ENCODE results near the gene ADGB.

Gene ADGB

GRCh38 chr6:146628350-146628749, 29.6 kb downstream of the ADGB start:
- H3K4me3 ChIP-seq (ENCODE audit: low read depth, low read length): no peak overlapping the region

GRCh38 chr6:146634022-146634421, 35.2 kb downstream of the ADGB start:
- no peak overlapping the region for H3K4me3 ChIP-seq (ENCODE audit: low read depth, low read length)

- no peak overlapping the region for H3K4me3 ChIP-seq (ENCODE audit: low read depth, low read length)
Observed at GRCh38 chr6:146635165-146635564, 36.4 kb downstream of the ADGB start.

- no peak overlapping the region for H3K4me3 ChIP-seq (ENCODE audit: low read depth, low read length)
Observed at GRCh38 chr6:146636481-146636880, 37.7 kb downstream of the ADGB start.

GRCh38 chr6:146642921-146643320, 44.1 kb downstream of the ADGB start:
- H3K4me3 ChIP-seq (ENCODE audit: low read depth, low read length): no peak overlapping the region

- H3K4me3 ChIP-seq (ENCODE audit: low read depth, low read length): no peak overlapping the region
Observed at GRCh38 chr6:146650799-146651481, 52.2 kb downstream of the ADGB start.

GRCh38 chr6:146651482-146651863, 52.7 kb downstream of the ADGB start:
- H3K4me3 ChIP-seq (ENCODE audit: low read depth, low read length): no peak overlapping the region

- H3K4me3 ChIP-seq (ENCODE audit: low read depth, low read length): no peak overlapping the region
Observed at GRCh38 chr6:146657432-146657831, 58.7 kb downstream of the ADGB start.

- H3K4me3 ChIP-seq (ENCODE audit: low read depth, low read length): no peak overlapping the region
Observed at GRCh38 chr6:146664871-146665360, 66.1 kb downstream of the ADGB start.

GRCh38 chr6:146666909-146667308, 68.1 kb downstream of the ADGB start:
- no peak overlapping the region for H3K4me3 ChIP-seq (ENCODE audit: low read depth, low read length)

- H3K4me3 ChIP-seq (ENCODE audit: low read depth, low read length): no peak overlapping the region
Observed at GRCh38 chr6:146670161-146670560, 71.4 kb downstream of the ADGB start.

- no peak overlapping the region for H3K4me3 ChIP-seq (ENCODE audit: low read depth, low read length)
Observed at GRCh38 chr6:146673069-146673468, 74.3 kb downstream of the ADGB start.

- no peak overlapping the region for H3K4me3 ChIP-seq (ENCODE audit: low read depth, low read length)
Observed at GRCh38 chr6:146679386-146679785, 80.6 kb downstream of the ADGB start.

GRCh38 chr6:146682919-146683318, 84.1 kb downstream of the ADGB start:
- H3K4me3 ChIP-seq (ENCODE audit: low read depth, low read length): no peak overlapping the region

- no peak overlapping the region for H3K4me3 ChIP-seq (ENCODE audit: low read depth, low read length)
Observed at GRCh38 chr6:146689806-146690205, 91.0 kb downstream of the ADGB start.

GRCh38 chr6:146693342-146693741, 94.6 kb downstream of the ADGB start:
- H3K4me3 ChIP-seq (ENCODE audit: low read depth, low read length): no peak overlapping the region

- H3K4me3 ChIP-seq (ENCODE audit: low read depth, low read length): no peak overlapping the region
Observed at GRCh38 chr6:146697921-146698320, 99.1 kb downstream of the ADGB start.

GRCh38 chr6:146700078-146700686, 101.4 kb downstream of the ADGB start:
- H3K4me3 ChIP-seq (ENCODE audit: low read depth, low read length): no peak overlapping the region

GRCh38 chr6:146701632-146702031, 102.9 kb downstream of the ADGB start:
- H3K4me3 ChIP-seq (ENCODE audit: low read depth, low read length): no peak overlapping the region

- H3K4me3 ChIP-seq (ENCODE audit: low read depth, low read length): no peak overlapping the region
Observed at GRCh38 chr6:146709036-146709622, 110.4 kb downstream of the ADGB start.

GRCh38 chr6:146719387-146719786, 120.6 kb downstream of the ADGB start:
- H3K4me3 ChIP-seq (ENCODE audit: low read depth, low read length): no peak overlapping the region

- H3K4me3 ChIP-seq (ENCODE audit: low read depth, low read length): no peak overlapping the region
Observed at GRCh38 chr6:146739696-146740095, 140.9 kb downstream of the ADGB start.
